ENCODE measurements around the gene GAGE12C. TPM values are rescaled to one million over a fixed set of nuclear protein-coding genes. Genes with fewer than 3 reads are reported as not detected.
"Not testable (repeated sequence)": the region's sequence is repeated elsewhere in the genome, so short reads cannot be mapped to it uniquely, and the experiment has no call there.

GAGE12C gene, protein sequence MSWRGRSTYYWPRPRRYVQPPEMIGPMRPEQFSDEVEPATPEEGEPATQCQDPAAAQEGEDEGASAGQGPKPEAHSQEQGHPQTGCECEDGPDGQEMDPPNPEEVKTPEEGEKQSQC
- not detected in 2 replicates for total RNA-seq (2013; cell fraction: nucleolus; rRNA removed)
- not detected in 2 replicates for total RNA-seq (2014; rRNA removed)
- total RNA-seq (2014; rRNA removed; fragmentation: Illumina TruSeq; extraction: Trizol) = not detected in 2 replicates
- not detected in 2 replicates for total RNA-seq (2021)
- polyA plus RNA-seq (2011; ENCODE audit: low read depth) = not detected
- not detected in 2 replicates for polyA plus RNA-seq (2011; rRNA removed)
- not detected in 2 replicates for polyA plus RNA-seq (2011; cell fraction: cytosol; rRNA removed)
- not detected in 2 replicates for polyA plus RNA-seq (2011; cell fraction: nucleus; rRNA removed)
- polyA plus RNA-seq (2012) = not detected in 2 replicates
- not detected in 2 replicates for polyA plus RNA-seq (2014; fragmentation: Illumina TruSeq; extraction: Trizol)
- not detected for polyA plus RNA-seq (2014; fragmentation: Nextera tagmentation; extraction: Ambion mirVana)
- not detected in 2 replicates for polyA plus RNA-seq (2014; rRNA removed)
- polyA plus RNA-seq (2016; fragmentation: Nextera tagmentation; extraction: Ambion mirVana) = not detected
- polyA minus RNA-seq (2011; rRNA and poly(A)+ RNA removed) = not detected in 2 replicates
- polyA minus RNA-seq (2011; cell fraction: cytosol; rRNA and poly(A)+ RNA removed) = not detected in 2 replicates
- polyA minus RNA-seq (2011; cell fraction: nucleus; rRNA and poly(A)+ RNA removed) = not detected in 2 replicates
- not detected for Bru-seq, nascent RNA
- not detected for BruChase-seq, experiment 1, labeled RNA remaining after a 6-hour chase
- BruChase-seq, experiment 2, labeled RNA remaining after a 2-hour chase = not detected
- long read RNA-seq, experiment 1 = 0 reads
- long read RNA-seq, experiment 2 = 0 reads

- RAD21 ChIA-PET (ENCODE audit: unreplicated experiment); in situ Hi-C loops (cut with MboI); intact Hi-C loops (cut with micrococcal nuclease; ENCODE audit: unreplicated experiment); ATAC-seq; H4K20me1 ChIP-seq (ENCODE audit: control insufficient read depth, insufficient read depth); CTCF ChIA-PET; DNase-seq (ENCODE audit: low read depth, low spot score); POLR2A ChIA-PET; H3K4me3 ChIP-seq; H2AFZ ChIP-seq (ENCODE audit: control insufficient read depth, low read depth, low read length); H3K4me1 ChIP-seq (ENCODE audit: control insufficient read depth, insufficient read depth, low read length); H3K4me2 ChIP-seq (ENCODE audit: control insufficient read depth, insufficient read depth); H3K36me3 ChIP-seq (ENCODE audit: control insufficient read depth in 2 of 2, insufficient read depth in 2 of 2, low read length in 1 of 2); H3K79me2 ChIP-seq (ENCODE audit: control insufficient read depth, insufficient read depth, low read length); SMC1A ChIA-PET (ENCODE audit: uncharacterized antibody, unreplicated experiment); BruUV-seq (replicated peaks); H3K27ac ChIP-seq (ENCODE audit: control insufficient read depth, insufficient read depth); H3K9ac ChIP-seq (ENCODE audit: control insufficient read depth, insufficient read depth, low read length); H3K27me3 ChIP-seq (replicated peaks in 1 of 2; ENCODE audit: control insufficient read depth in 2 of 2, insufficient read depth in 2 of 2, low read length in 1 of 2); H3K9me3 ChIP-seq (replicated peaks; ENCODE audit: control insufficient read depth, insufficient read depth, low read length); FAIRE-seq: not testable (repeated sequence)
- WGBS (ENCODE audit: insufficient coverage, insufficient replicate concordance, low lambda C conversion rate, missing lambda C conversion rate) = no CpG with 5 or more reads among the region's 16 CpGs
These were observed at the start of gene GAGE12C for GRCh38 chrX:49531877-49532276. TSS of gene GAGE12C (plus strand) at chrX:49532177. CDS start at chrX:49533332, 1,155 bp downstream.

GRCh38 chrX:49541433-49541832 is 9.5 kb downstream of the GAGE12C start, which contains the start of gene GAGE12D:
TSS of gene GAGE12D (plus strand) at chrX:49541733. CDS start at chrX:49542888, 1,155 bp downstream.
- SMC1A ChIA-PET (ENCODE audit: uncharacterized antibody, unreplicated experiment); H3K27me3 ChIP-seq (replicated peaks in 1 of 2; ENCODE audit: control insufficient read depth in 2 of 2, insufficient read depth in 2 of 2, low read length in 1 of 2); H3K4me2 ChIP-seq (ENCODE audit: control insufficient read depth, insufficient read depth); ATAC-seq; DNase-seq (ENCODE audit: low read depth, low spot score); H3K4me3 ChIP-seq; H3K4me1 ChIP-seq (ENCODE audit: control insufficient read depth, insufficient read depth, low read length); H3K9me3 ChIP-seq (replicated peaks; ENCODE audit: control insufficient read depth, insufficient read depth, low read length); H2AFZ ChIP-seq (ENCODE audit: control insufficient read depth, low read depth, low read length); CTCF ChIA-PET; RAD21 ChIA-PET (ENCODE audit: unreplicated experiment); in situ Hi-C loops (cut with MboI); H4K20me1 ChIP-seq (ENCODE audit: control insufficient read depth, insufficient read depth); H3K79me2 ChIP-seq (ENCODE audit: control insufficient read depth, insufficient read depth, low read length); BruUV-seq (replicated peaks); H3K9ac ChIP-seq (ENCODE audit: control insufficient read depth, insufficient read depth, low read length); H3K36me3 ChIP-seq (ENCODE audit: control insufficient read depth in 2 of 2, insufficient read depth in 2 of 2, low read length in 1 of 2); POLR2A ChIA-PET; FAIRE-seq; intact Hi-C loops (cut with micrococcal nuclease; ENCODE audit: unreplicated experiment); H3K27ac ChIP-seq (ENCODE audit: control insufficient read depth, insufficient read depth): not testable (repeated sequence)
- WGBS (ENCODE audit: insufficient coverage, insufficient replicate concordance, low lambda C conversion rate, missing lambda C conversion rate) = no CpG with 5 or more reads among the region's 16 CpGs

DNA sequence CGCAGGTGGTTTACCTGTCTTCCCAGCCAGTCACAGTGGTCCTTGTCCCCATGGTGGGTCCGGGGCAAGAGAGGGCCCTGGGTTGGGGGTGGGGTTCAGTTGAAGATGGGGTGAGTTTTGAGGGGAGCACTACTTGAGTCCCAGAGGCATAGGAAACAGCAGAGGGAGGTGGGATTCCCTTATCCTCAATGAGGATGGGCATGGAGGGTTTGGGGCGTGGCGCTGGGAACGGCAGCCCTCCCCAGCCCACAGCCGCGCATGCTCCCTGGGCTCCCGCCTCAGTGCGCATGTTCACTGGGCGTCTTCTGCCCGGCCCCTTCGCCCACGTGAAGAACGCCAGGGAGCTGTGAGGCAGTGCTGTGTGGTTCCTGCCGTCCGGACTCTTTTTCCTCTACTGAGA is 19.0 kb downstream of the GAGE12C start, which contains the start of gene GAGE12E:
TSS of gene GAGE12E (plus strand) at position 301 of the 400 bp plus-strand sequence. CDS start 1,155 bp downstream, outside the sequence.
- RAD21 ChIA-PET (ENCODE audit: unreplicated experiment); CTCF ChIA-PET; H3K36me3 ChIP-seq (ENCODE audit: control insufficient read depth in 2 of 2, insufficient read depth in 2 of 2, low read length in 1 of 2); H3K4me2 ChIP-seq (ENCODE audit: control insufficient read depth, insufficient read depth); H3K9me3 ChIP-seq (replicated peaks; ENCODE audit: control insufficient read depth, insufficient read depth, low read length); BruUV-seq (replicated peaks); ATAC-seq; DNase-seq (ENCODE audit: low read depth, low spot score); SMC1A ChIA-PET (ENCODE audit: uncharacterized antibody, unreplicated experiment); H3K4me3 ChIP-seq; H3K27ac ChIP-seq (ENCODE audit: control insufficient read depth, insufficient read depth); POLR2A ChIA-PET; in situ Hi-C loops (cut with MboI); H3K4me1 ChIP-seq (ENCODE audit: control insufficient read depth, insufficient read depth, low read length); H3K27me3 ChIP-seq (replicated peaks in 1 of 2; ENCODE audit: control insufficient read depth in 2 of 2, insufficient read depth in 2 of 2, low read length in 1 of 2); FAIRE-seq; H2AFZ ChIP-seq (ENCODE audit: control insufficient read depth, low read depth, low read length); H3K79me2 ChIP-seq (ENCODE audit: control insufficient read depth, insufficient read depth, low read length); H4K20me1 ChIP-seq (ENCODE audit: control insufficient read depth, insufficient read depth); intact Hi-C loops (cut with micrococcal nuclease; ENCODE audit: unreplicated experiment); H3K9ac ChIP-seq (ENCODE audit: control insufficient read depth, insufficient read depth, low read length): not testable (repeated sequence)
- no CpG with 5 or more reads among the region's 16 CpGs for WGBS (ENCODE audit: insufficient coverage, insufficient replicate concordance, low lambda C conversion rate, missing lambda C conversion rate)
